ENCODE measurements around the gene SENP3.
A peak's percentile ranks its signal among the peaks of the same experiment; 100 is the strongest.

SENP3 gene

GRCh38 chr17:7577327-7578199 is 15.8 kb downstream of the SENP3 start:
- DNase-seq (ENCODE audit: low spot score): no peak

GRCh38 chr17:7579001-7579833 is 17.5 kb downstream of the SENP3 start, which contains the start of gene CD68:
Gene CD68 (plus strand): TSS chr17:7579638. CDS start chr17:7579678, 40 bp downstream.
- DNase-seq (ENCODE audit: low spot score): peak; percentile 92

GRCh38 chr17:7579834-7580603 is 18.3 kb downstream of the SENP3 start:
- DNase-seq (ENCODE audit: low spot score): no peak

- DNase-seq (ENCODE audit: low spot score): no peak
These were observed 19.2 kb downstream of the SENP3 start for GRCh38 chr17:7580604-7581575.

- no peak for DNase-seq (ENCODE audit: low spot score)
These were observed 20.9 kb downstream of the SENP3 start for GRCh38 chr17:7582396-7583252.

GRCh38 chr17:7583253-7584109 is 21.8 kb downstream of the SENP3 start, which contains the start of gene MPDU1:
Gene MPDU1 (plus strand): TSS chr17:7583852. CDS start chr17:7583863, 11 bp downstream.
- DNase-seq (ENCODE audit: low spot score): peak; percentile 97

GRCh38 chr17:7586673-7587419 is 25.1 kb downstream of the SENP3 start:
- no peak for DNase-seq (ENCODE audit: low spot score)

GRCh38 chr17:7587420-7588151 is 25.9 kb downstream of the SENP3 start:
- no peak for DNase-seq (ENCODE audit: low spot score)

GRCh38 chr17:7588553-7589203 is 27.0 kb downstream of the SENP3 start:
- no peak for DNase-seq (ENCODE audit: low spot score)

GRCh38 chr17:7589204-7589868 is 27.6 kb downstream of the SENP3 start:
- no peak for DNase-seq (ENCODE audit: low spot score)

- no peak for DNase-seq (ENCODE audit: low spot score)
These were observed 28.4 kb downstream of the SENP3 start, which contains the start of gene SOX15 for GRCh38 chr17:7589891-7590691. Gene SOX15 (minus strand): TSS chr17:7590094. CDS start chr17:7589676, 418 bp downstream.

- DNase-seq (ENCODE audit: low spot score): no peak
These were observed 29.0 kb downstream of the SENP3 start for GRCh38 chr17:7590743-7591142.

- no peak for DNase-seq (ENCODE audit: low spot score)
These were observed 29.9 kb downstream of the SENP3 start for GRCh38 chr17:7591596-7591995.

- DNase-seq (ENCODE audit: low spot score): no peak
These were observed 30.8 kb downstream of the SENP3 start for GRCh38 chr17:7592422-7593021.

GRCh38 chr17:7593296-7593695 is 31.6 kb downstream of the SENP3 start:
- DNase-seq (ENCODE audit: low spot score): no peak

All from LoVo (cell line).